Progenitor cell of endocrine pancreas (in vitro differentiated cells): ENCODE measurements around the gene THG1L. TPM values are rescaled to one million over a fixed set of nuclear protein-coding genes. Genes with fewer than 3 reads are reported as not detected.

Source experiments
- DNase-seq: peaks from one replicate; pipeline ENCODE4 v3.0.0; 2021; ENCODE audit warnings: low spot score; ENCODE audit not compliant: unreplicated experiment
- H3K27ac Mint-ChIP-seq: 2 replicates; pipeline ENCODE4 v1.8.0; 2021; ENCODE audit warnings: mild to moderate bottlenecking, moderate library complexity, mixed read lengths
- H3K27me3 Mint-ChIP-seq: 2 replicates; pipeline ENCODE4 v1.8.0; 2021; ENCODE audit warnings: mixed read lengths
- H3K36me3 Mint-ChIP-seq: 2 replicates; pipeline ENCODE4 v1.8.0; 2022; ENCODE audit warnings: mixed read lengths; ENCODE audit not compliant: insufficient read depth
- H3K4me1 Mint-ChIP-seq: 2 replicates; pipeline ENCODE4 v1.8.0; 2021; ENCODE audit warnings: low read depth, mixed read lengths
- H3K4me3 Mint-ChIP-seq: 2 replicates; pipeline ENCODE4 v1.8.0; 2021; ENCODE audit warnings: low read depth, mild to moderate bottlenecking, moderate library complexity, mixed read lengths
- H3K9me3 Mint-ChIP-seq: 2 replicates; pipeline ENCODE4 v1.8.0; 2021; ENCODE audit warnings: low read depth, mixed read lengths
- CTCF ChIP-seq: fragments of 200-600 bp; sonication (generic); IDR thresholded peaks from one replicate; pipeline ENCODE4 v1.5.0; 2021; ENCODE audit warnings: antibody characterized with exemption, mild to moderate bottlenecking; ENCODE audit not compliant: unreplicated experiment
- total RNA-seq: library from RNA; stranded (reverse); gene quantifications from 2 replicates; pipeline ENCODE4 v1.2.1, GENCODE V29; 2021

Gene THG1L
- total RNA-seq, 1 donor from 2014 or later = 13.2 TPM

DNA sequence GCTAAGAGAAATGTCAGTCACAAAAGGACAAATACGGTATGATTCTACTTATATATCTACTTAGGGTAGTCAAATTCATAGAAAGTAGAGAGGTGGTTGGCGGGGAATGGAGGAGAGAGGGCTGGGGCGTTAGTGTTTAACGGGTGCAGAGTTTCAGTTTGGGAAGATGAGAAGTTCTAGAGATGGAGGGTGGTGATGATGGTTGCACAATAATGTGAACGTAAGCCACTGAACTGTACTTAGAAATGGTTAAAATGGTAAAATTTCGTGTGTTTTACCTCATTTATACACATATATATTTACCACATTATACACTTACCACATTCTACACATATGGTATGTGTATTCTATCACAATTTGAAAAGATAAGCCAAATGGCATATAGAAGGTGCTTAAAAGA is 48.0 kb downstream of the THG1L start:
- peaks cover 2% of the 10 kb centered on the region for H3K36me3 Mint-ChIP-seq
- TF ChIP-seq CTCF = no peak
- no peak for DNase-seq
- no peaks in the 10 kb centered on the region for H3K9me3 Mint-ChIP-seq
- H3K27me3 Mint-ChIP-seq = no peaks in the 10 kb centered on the region
- H3K4me1 Mint-ChIP-seq = no peaks in the 10 kb centered on the region
- H3K4me3 Mint-ChIP-seq = no peak overlapping the region
- H3K27ac Mint-ChIP-seq = no peak overlapping the region

DNA sequence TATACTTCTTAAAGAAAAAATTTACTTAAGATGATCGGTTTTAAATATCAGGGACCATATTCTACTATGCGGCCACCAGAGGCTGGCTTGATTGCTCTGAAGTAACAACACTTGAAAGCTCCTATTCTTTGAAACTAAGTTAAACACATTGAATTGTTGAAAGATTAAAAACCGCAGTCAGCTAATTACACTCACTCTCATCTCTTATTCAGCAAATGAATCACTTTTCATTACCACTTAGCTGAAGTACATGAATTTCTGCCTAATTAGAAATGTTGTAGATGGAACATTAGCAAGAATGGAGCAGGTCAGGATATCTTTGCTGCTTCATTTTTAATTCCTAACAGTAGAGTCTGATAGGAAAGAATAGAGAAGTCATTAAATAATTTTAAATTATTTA is 54.6 kb downstream of the THG1L start:
- Mint-ChIP-seq H3K27me3 (no peaks in the 10 kb centered on the region), H3K4me1 (peaks cover 16% of the 10 kb centered on the region), H3K36me3 (peaks cover 28% of the 10 kb centered on the region), H3K27ac (no peak overlapping the region), H3K9me3 (no peaks in the 10 kb centered on the region), H3K4me3 (no peak overlapping the region)
- DNase-seq = no peak
- no peak for TF ChIP-seq CTCF

Other genes with a start within 250 kb of the THG1L start
- 13.4 and 15.9 TPM in 2 replicates for gene ADAM19, start 155.6 kb upstream of the THG1L start, total RNA-seq
- gene SOX30, start 79.0 kb upstream of the THG1L start, total RNA-seq = not detected in 2 replicates
- gene C5orf52, start 59.9 kb upstream of the THG1L start, total RNA-seq = not detected in 2 replicates
- gene LSM11, start 12.3 kb downstream of the THG1L start, total RNA-seq = 5.5 and 6.3 TPM in 2 replicates
- 78.7 and 82.3 TPM in 2 replicates for gene CLINT1, start 127.7 kb downstream of the THG1L start, total RNA-seq